PFSK-1 (cell line): ENCODE measurements around the gene EVX1.

Experiments
- POLR2AphosphoS5 ChIP-seq: IDR thresholded peaks from 2 replicates; pipeline ENCODE4 v1.6.1; 2012; ENCODE audit warnings: low read depth, mild to moderate bottlenecking, control low read depth, low read length, moderate library complexity
- TAF1 ChIP-seq: IDR thresholded peaks from 2 replicates; pipeline ENCODE4 v1.6.1; 2012; ENCODE audit warnings: low read length, control low read depth, borderline replicate concordance; ENCODE audit not compliant: insufficient read depth
- TF ChIP-seq, protein P1 (sequence below), 2 experiments: IDR thresholded peaks; 2 replicates each; pipeline versions ENCODE4 v1.6.1 to v1.8.0; 2011 to 2012; ENCODE audit warnings: low read depth in 2 of 2, low read length in 2 of 2, control low read depth in 1 of 2, inconsistent platforms in 1 of 2, mild to moderate bottlenecking in 1 of 2, moderate library complexity in 1 of 2; ENCODE audit not compliant: insufficient read depth in 1 of 2

DNA sequence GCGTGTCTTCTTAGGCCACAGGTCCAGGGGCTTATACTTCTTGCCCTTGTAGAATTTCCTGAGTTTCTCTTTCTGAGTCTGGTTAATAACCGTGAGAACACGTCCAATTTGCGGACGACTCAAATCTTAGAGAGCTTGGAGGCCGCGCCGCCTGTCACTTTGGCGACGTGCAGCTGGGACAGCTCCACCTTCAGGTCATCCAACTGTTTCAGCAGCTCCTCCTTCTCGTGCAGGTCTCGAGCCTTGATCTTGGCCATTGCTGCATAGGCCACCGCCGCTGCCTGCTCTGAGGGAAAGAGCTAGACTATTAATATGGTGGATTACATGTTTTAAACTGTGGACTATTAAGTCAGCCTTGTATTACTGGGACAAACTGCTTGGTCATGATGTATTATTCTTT is 26.9 kb downstream of the EVX1 start:
- TF ChIP-seq POLR2AphosphoS5, result no peak
- TF ChIP-seq, protein P1, sequence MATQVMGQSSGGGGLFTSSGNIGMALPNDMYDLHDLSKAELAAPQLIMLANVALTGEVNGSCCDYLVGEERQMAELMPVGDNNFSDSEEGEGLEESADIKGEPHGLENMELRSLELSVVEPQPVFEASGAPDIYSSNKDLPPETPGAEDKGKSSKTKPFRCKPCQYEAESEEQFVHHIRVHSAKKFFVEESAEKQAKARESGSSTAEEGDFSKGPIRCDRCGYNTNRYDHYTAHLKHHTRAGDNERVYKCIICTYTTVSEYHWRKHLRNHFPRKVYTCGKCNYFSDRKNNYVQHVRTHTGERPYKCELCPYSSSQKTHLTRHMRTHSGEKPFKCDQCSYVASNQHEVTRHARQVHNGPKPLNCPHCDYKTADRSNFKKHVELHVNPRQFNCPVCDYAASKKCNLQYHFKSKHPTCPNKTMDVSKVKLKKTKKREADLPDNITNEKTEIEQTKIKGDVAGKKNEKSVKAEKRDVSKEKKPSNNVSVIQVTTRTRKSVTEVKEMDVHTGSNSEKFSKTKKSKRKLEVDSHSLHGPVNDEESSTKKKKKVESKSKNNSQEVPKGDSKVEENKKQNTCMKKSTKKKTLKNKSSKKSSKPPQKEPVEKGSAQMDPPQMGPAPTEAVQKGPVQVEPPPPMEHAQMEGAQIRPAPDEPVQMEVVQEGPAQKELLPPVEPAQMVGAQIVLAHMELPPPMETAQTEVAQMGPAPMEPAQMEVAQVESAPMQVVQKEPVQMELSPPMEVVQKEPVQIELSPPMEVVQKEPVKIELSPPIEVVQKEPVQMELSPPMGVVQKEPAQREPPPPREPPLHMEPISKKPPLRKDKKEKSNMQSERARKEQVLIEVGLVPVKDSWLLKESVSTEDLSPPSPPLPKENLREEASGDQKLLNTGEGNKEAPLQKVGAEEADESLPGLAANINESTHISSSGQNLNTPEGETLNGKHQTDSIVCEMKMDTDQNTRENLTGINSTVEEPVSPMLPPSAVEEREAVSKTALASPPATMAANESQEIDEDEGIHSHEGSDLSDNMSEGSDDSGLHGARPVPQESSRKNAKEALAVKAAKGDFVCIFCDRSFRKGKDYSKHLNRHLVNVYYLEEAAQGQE (IDR thresholded peaks at IDR 0.05; ENCODE audit: insufficient read depth in 1 of 2, low read depth in 2 of 2, low read length in 2 of 2), result no peak
- TF ChIP-seq TAF1, result no peak
